ENCODE data around the gene FKBP8.

GRCh38 chr19:18518639-18519038 is 24.7 kb downstream of the FKBP8 start:
- TF ChIP-seq CTCF (IDR thresholded peaks at IDR 0.05) = no peak
- TF ChIP-seq POLR2A (IDR thresholded peaks at IDR 0.05) = no peak

Data from sigmoid colon (tissue), 3 donors.